H1 (cell line): ENCODE results near the gene HSPBAP1. TPM values are rescaled to one million over a fixed set of nuclear protein-coding genes. Genes with fewer than 3 reads are reported as not detected.

Source experiments
- CTCF ChIA-PET: fragments of 300-600 bp; sonication (Branson Sonifier 250); formaldehyde crosslinking; loops from one replicate; lab custom pipeline; 2021; ENCODE audit not compliant: partially characterized antibody; lab: Charles Lee
- POLR2A ChIA-PET: fragments of 300-600 bp; sonication (Branson Sonifier 250); formaldehyde crosslinking; loops from one replicate; lab custom pipeline; 2021; ENCODE audit warnings: inconsistent platforms; ENCODE audit not compliant: partially characterized antibody; lab: Charles Lee
- DNase-seq, 2 experiments: peaks; one replicate each; pipeline versions ENCODE4 v3.0.0 to v3.0.0-alpha.2; 2010 to 2022; ENCODE audit warnings: low spot score in 2 of 2, low read depth in 1 of 2, mixed read lengths in 1 of 2
- FAIRE-seq: peaks from 2 replicates; lab custom pipeline; 2011; peaks lifted over from hg19 to GRCh38; lab: Jason Lieb, UNC
- H2AFZ ChIP-seq: 2 replicates; pipeline ENCODE4 v1.8.1; 2012; ENCODE audit warnings: low read length, inconsistent platforms
- H2AK5ac ChIP-seq: 2 replicates; pipeline ENCODE4 v1.6.1; 2013; ENCODE audit warnings: low read depth, low read length
- H2BK120ac ChIP-seq: replicated peaks from 2 replicates; pipeline ENCODE3; 2013; ENCODE audit warnings: low read depth, low read length, inconsistent platforms
- H2BK12ac ChIP-seq: 2 replicates; pipeline ENCODE4 v1.6.1; 2013; ENCODE audit warnings: low read depth, low read length
- H2BK15ac ChIP-seq: 2 replicates; pipeline ENCODE4 v1.6.1; 2013; ENCODE audit warnings: low read length
- H2BK20ac ChIP-seq: 2 replicates; pipeline ENCODE4 v1.6.1; 2013; ENCODE audit warnings: low read length
- H2BK5ac ChIP-seq: 2 replicates; pipeline ENCODE4 v1.6.1; 2013; ENCODE audit warnings: low read depth, low read length
- H3K14ac ChIP-seq: 2 replicates; pipeline ENCODE4 v1.6.1; 2013; ENCODE audit warnings: inconsistent platforms; ENCODE audit not compliant: insufficient read length
- H3K18ac ChIP-seq: 2 replicates; pipeline ENCODE4 v1.6.1; 2013; ENCODE audit warnings: low read length; ENCODE audit errors: extremely low read depth
- H3K23ac ChIP-seq: 2 replicates; pipeline ENCODE4 v1.6.1; 2013; ENCODE audit warnings: inconsistent platforms; ENCODE audit not compliant: insufficient read length
- H3K23me2 ChIP-seq: 2 replicates; pipeline ENCODE4 v1.6.1; 2013; ENCODE audit warnings: low read depth, low read length
- H3K27ac ChIP-seq: 2 replicates; pipeline ENCODE4 v1.6.1; 2011; ENCODE audit warnings: low read depth, low read length, inconsistent platforms
- H3K27me3 ChIP-seq, 4 experiments: replicated peaks in 1 of 4; 1 replicate in 1 of 4; 2 replicates in 3 of 4; pipeline versions ENCODE4 v1.6.1 to v1.8.1; 2011 to 2013; ENCODE audit warnings: low read length in 3 of 4, mild to moderate bottlenecking in 3 of 4, inconsistent platforms in 2 of 4, mixed read lengths in 2 of 4, moderate library complexity in 1 of 4; ENCODE audit not compliant: control insufficient read depth in 3 of 4, insufficient read depth in 3 of 4; ENCODE audit errors: extremely low read depth in 1 of 4
- H3K36me3 ChIP-seq, 4 experiments: 2 replicates each; pipeline versions ENCODE4 v1.6.1 to v1.8.1; 2011 to 2013; ENCODE audit warnings: mild to moderate bottlenecking in 4 of 4, low read length in 3 of 4, moderate library complexity in 2 of 4, control low read depth in 1 of 4, inconsistent platforms in 1 of 4; ENCODE audit not compliant: insufficient read depth in 4 of 4, control insufficient read depth in 2 of 4
- H3K4ac ChIP-seq: replicated peaks from 2 replicates; pipeline ENCODE3; 2013; ENCODE audit warnings: low read length, low read depth, mixed read lengths, inconsistent platforms; ENCODE audit not compliant: insufficient read length
- H3K4me1 ChIP-seq, 4 experiments: replicated peaks in 1 of 4; 1 replicate in 1 of 4; 2 replicates in 3 of 4; pipeline versions ENCODE4 v1.6.1 to v1.8.1; 2011 to 2013; ENCODE audit warnings: low read length in 3 of 4, inconsistent platforms in 2 of 4, mixed read lengths in 1 of 4; ENCODE audit not compliant: insufficient read depth in 4 of 4, control insufficient read depth in 3 of 4
- H3K4me2 ChIP-seq, 2 experiments: 2 replicates each; pipeline versions ENCODE4 v1.6.1 to v1.8.1; 2011 to 2013; ENCODE audit warnings: low read depth in 2 of 2, low read length in 2 of 2, control low read depth in 1 of 2, inconsistent platforms in 1 of 2, mild to moderate bottlenecking in 1 of 2; ENCODE audit not compliant: insufficient read depth in 1 of 2
- H3K4me3 ChIP-seq, 4 experiments: fragments of 200-600, 300-600 bp in 1 of 4; sonication (generic), shearing (Covaris generic), sonication (Bioruptor Twin) in 1 of 4; 2 replicates each; pipeline versions ENCODE4 v1.5.1 to v1.8.1; 2011 to 2016; ENCODE audit warnings: low read length in 4 of 4, low read depth in 3 of 4, control low read depth in 2 of 4, inconsistent platforms in 2 of 4, mild to moderate bottlenecking in 2 of 4, mixed read lengths in 1 of 4, moderate library complexity in 1 of 4; ENCODE audit not compliant: insufficient read depth in 2 of 4; ENCODE audit errors: extremely low read depth in 1 of 4
- H3K56ac ChIP-seq: replicated peaks from 2 replicates; pipeline ENCODE3; 2013; ENCODE audit warnings: low read depth, mild to moderate bottlenecking, mixed read lengths, low read length, inconsistent platforms; ENCODE audit not compliant: insufficient read length
- H3K79me1 ChIP-seq: 2 replicates; pipeline ENCODE4 v1.6.1; 2013; ENCODE audit warnings: low read depth, low read length, control low read depth
- H3K79me2 ChIP-seq, 2 experiments: 2 replicates each; pipeline versions ENCODE4 v1.6.1 to v1.8.1; 2012 to 2013; ENCODE audit warnings: low read length in 2 of 2, mild to moderate bottlenecking in 2 of 2, inconsistent platforms in 1 of 2; ENCODE audit not compliant: insufficient read depth in 2 of 2, control insufficient read depth in 1 of 2
- H3K9ac ChIP-seq, 4 experiments: replicated peaks in 1 of 4; 1 replicate in 1 of 4; 2 replicates in 3 of 4; pipeline versions ENCODE4 v1.6.1 to v1.8.1; 2011 to 2013; ENCODE audit warnings: low read depth in 3 of 4, low read length in 3 of 4, control low read depth in 2 of 4, mild to moderate bottlenecking in 2 of 4, moderate library complexity in 2 of 4, inconsistent platforms in 1 of 4; ENCODE audit errors: extremely low read depth in 1 of 4
- H3K9me3 ChIP-seq, 2 experiments: 2 replicates each; pipeline versions ENCODE4 v1.6.1 to v1.8.1; 2012 to 2013; ENCODE audit warnings: mild to moderate bottlenecking in 2 of 2, moderate library complexity in 2 of 2, control low read depth in 1 of 2, inconsistent platforms in 1 of 2, low read depth in 1 of 2, low read length in 1 of 2, mixed read lengths in 1 of 2; ENCODE audit not compliant: insufficient read depth in 2 of 2
- H4K20me1 ChIP-seq, 2 experiments: replicated peaks in 1 of 2; 2 replicates each; pipeline versions ENCODE3 to v1.8.1; 2011 to 2013; ENCODE audit warnings: inconsistent platforms in 2 of 2, low read length in 2 of 2, mild to moderate bottlenecking in 1 of 2; ENCODE audit not compliant: insufficient read depth in 2 of 2, control insufficient read depth in 1 of 2
- H4K5ac ChIP-seq: 2 replicates; pipeline ENCODE4 v1.6.1; 2013; ENCODE audit warnings: low read length, low read depth, mixed read lengths, inconsistent platforms; ENCODE audit not compliant: insufficient read length
- H4K8ac ChIP-seq: 2 replicates; pipeline ENCODE4 v1.8.0; 2013; ENCODE audit warnings: mild to moderate bottlenecking, moderate library complexity, low read length, inconsistent platforms; ENCODE audit not compliant: insufficient read depth; ENCODE audit errors: extremely low read depth
- H4K91ac ChIP-seq: replicated peaks from 2 replicates; pipeline ENCODE3; 2013; ENCODE audit warnings: low read length, mixed read lengths, inconsistent platforms; ENCODE audit not compliant: insufficient read length
- BCL11A ChIP-seq, 2 experiments: IDR thresholded peaks; one replicate each; pipeline ENCODE4 v1.6.1; 2011; ENCODE audit warnings: low read depth in 2 of 2, low read length in 2 of 2, mild to moderate bottlenecking in 2 of 2
- CHD2 ChIP-seq: IDR thresholded peaks from 2 replicates; pipeline ENCODE4 v1.6.1; 2012; ENCODE audit warnings: low read length, improper control_type of control experiment
- CREB1 ChIP-seq: IDR thresholded peaks from 2 replicates; pipeline ENCODE4 v1.6.1; 2012; ENCODE audit warnings: inconsistent platforms
- HDAC6 ChIP-seq: IDR thresholded peaks from one replicate; pipeline ENCODE4 v1.7.1; 2012; ENCODE audit warnings: low read depth, mild to moderate bottlenecking, inconsistent platforms, low read length, moderate library complexity
- KDM4A ChIP-seq: IDR thresholded peaks from one replicate; pipeline ENCODE4 v1.7.1; 2012; ENCODE audit warnings: low read depth, mild to moderate bottlenecking, moderate library complexity, low read length, inconsistent platforms; ENCODE audit not compliant: severe bottlenecking
- NANOG ChIP-seq: IDR thresholded peaks from 2 replicates; pipeline ENCODE4 v1.6.1; 2011; ENCODE audit warnings: low read length, low read depth, mild to moderate bottlenecking, inconsistent platforms; ENCODE audit not compliant: insufficient read depth, poor library complexity, severe bottlenecking
- PHF8 ChIP-seq: fragments of 200-600 bp; sonication (generic); conservative IDR thresholded peaks from 2 replicates; pipeline ENCODE4 v1.7.1; 2012; ENCODE audit warnings: low read depth, mild to moderate bottlenecking, inconsistent platforms, low read length, moderate library complexity
- POU5F1 ChIP-seq: IDR thresholded peaks from 2 replicates; pipeline ENCODE4 v1.6.1; 2011; ENCODE audit warnings: low read depth, mild to moderate bottlenecking, low read length, moderate library complexity
- RNF2 ChIP-seq: fragments of 200-900, 300-1000 bp; sonication (generic); IDR thresholded peaks from 2 replicates; pipeline ENCODE4 v1.7.1; 2016; ENCODE audit warnings: borderline replicate concordance, low read depth, mild to moderate bottlenecking, antibody characterized with exemption, low read length; ENCODE audit not compliant: poor library complexity, severe bottlenecking; ENCODE audit errors: missing control alignments
- SP1 ChIP-seq: IDR thresholded peaks from 2 replicates; pipeline ENCODE4 v1.6.1; 2011; ENCODE audit warnings: low read depth, low read length
- SP2 ChIP-seq: IDR thresholded peaks from 2 replicates; pipeline ENCODE4 v1.6.1; 2012; ENCODE audit warnings: mild to moderate bottlenecking, low read length, inconsistent platforms
- TBP ChIP-seq: IDR thresholded peaks from 2 replicates; pipeline ENCODE4 v1.6.1; 2011; ENCODE audit warnings: low read depth, low read length, improper control_type of control experiment
- TCF12 ChIP-seq: IDR thresholded peaks from 2 replicates; pipeline ENCODE4 v1.6.1; 2011; ENCODE audit warnings: low read depth, mild to moderate bottlenecking, low read length
- TEAD4 ChIP-seq: IDR thresholded peaks from 2 replicates; pipeline ENCODE4 v1.6.1; 2012; ENCODE audit warnings: low read depth, low read length, inconsistent platforms, mixed read lengths
- WGBS, 2 experiments: shearing (Covaris generic) in 1 of 2; methylation state at CpG; one replicate each; pipeline versions ENCODE4 v1.1.6 to v1.1.7; 2013 to 2015; ENCODE audit warnings: low lambda C conversion rate in 2 of 2, mixed read lengths in 2 of 2, inconsistent platforms in 1 of 2, low coverage in 1 of 2, missing lambda C conversion rate in 1 of 2; ENCODE audit not compliant: insufficient replicate concordance in 2 of 2, insufficient coverage in 1 of 2, insufficient read length in 1 of 2; ENCODE audit errors: extremely low coverage in 1 of 2, missing lambda C conversion rate in 1 of 2; 5-methylcytosine and 5-hydroxymethylcytosine counted together
- polyA plus RNA-seq, 7 experiments: library from polyadenylated mRNA; depleted of rRNA in 3 of 7; stranded (reverse) in 5 of 7; unstranded in 2 of 7; fragments of >200 nt in 5 of 7; fragments of 200-250 nt in 2 of 7; gene quantifications; 1 replicate in 5 of 7; 2 replicates in 1 of 7; 4 replicates in 1 of 7; pipeline versions ENCODE4 v1.2.1 to v1.2.3, GENCODE V29; 2011 to 2013; ENCODE audit warnings: missing spikeins in 2 of 7, mixed read lengths in 2 of 7
- total RNA-seq: library from RNA; stranded (reverse); fragmentation: NEBNext Ultra II Directional; extraction: Animal tissue kit (Norgen Biotek cat#: 25700); gene quantifications from 2 replicates; pipeline ENCODE4 v1.2.1, GENCODE V29; 2021

Gene HSPBAP1
- total and polyA plus RNA-seq, 2 of the 8 experiments (the other 6 are each of a cell fraction or from before 2014, with no cell fraction given): 7.5 to 8.3 TPM

DNA sequence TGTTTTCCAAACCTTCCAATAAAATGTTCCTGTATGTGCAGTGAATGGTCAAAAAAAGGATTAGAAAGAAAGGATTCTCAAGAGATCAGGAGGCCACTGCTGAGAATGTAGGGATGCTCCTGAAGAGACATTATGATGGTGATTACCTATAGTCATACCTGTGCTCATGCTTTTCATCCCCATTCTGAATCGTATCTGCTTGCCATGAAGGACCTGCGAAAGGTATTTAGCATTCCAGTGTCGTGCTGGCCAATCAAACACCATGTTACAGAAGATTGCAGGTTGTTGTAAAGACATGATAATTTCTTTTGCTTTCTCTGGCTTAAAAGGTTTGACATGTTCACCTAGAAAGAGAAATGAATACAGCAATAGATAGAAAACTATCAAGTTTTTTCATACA lies 16.1 kb downstream of the HSPBAP1 start:
- WGBS, 2 experiments: 28% methylated on average over 3 of the region's 3 CpGs; no CpG with 5 or more reads in 1 of the 2 experiments
- ChIA-PET POLR2A (no interaction called here), CTCF (interaction anchor here (1.0 kb wide), 1 partner anchor 135 kb away, joined by 3 read pairs; no protein-coding TSS in a partner anchor)
- H2AFZ ChIP-seq: no peak overlapping the region
- peaks cover 0 to 6% (median 0%) of the 10 kb centered on the region in 4 experiments; a peak in 3 of 8 replicates for H3K36me3 ChIP-seq
- H3K23me2 ChIP-seq: no peaks in the 10 kb centered on the region; the same call in 1 of the 2 replicates
- DNase-seq (no peak), FAIRE-seq (peak; percentile 78)
- no peak overlapping the region for H3K18ac ChIP-seq
- H2BK20ac ChIP-seq: no peak overlapping the region
- H2BK120ac ChIP-seq: no peak overlapping the region
- H3K14ac ChIP-seq: no peak overlapping the region
- peak overlapping the region in 1 of 2 experiments; percentile 50; a peak in 1 of 4 replicates for H3K4me2 ChIP-seq
- H3K9me3 ChIP-seq: peaks cover 0 to 5% of the 10 kb centered on the region in 2 experiments; a peak in 2 of 4 replicates
- H3K56ac ChIP-seq: no peak overlapping the region
- no peaks in the 10 kb centered on the region for H3K27me3 ChIP-seq
- H4K8ac ChIP-seq: no peak overlapping the region
- H3K4me3 ChIP-seq: peak overlapping the region in 1 of 4 experiments; percentile 34; a peak in 1 of 8 replicates
- no peak overlapping the region for H3K27ac ChIP-seq
- no peak overlapping the region for H3K4ac ChIP-seq
- no peaks in the 10 kb centered on the region for H3K79me1 ChIP-seq
- no peak overlapping the region for H4K91ac ChIP-seq
- no peaks in the 10 kb centered on the region for H4K20me1 ChIP-seq
- no peak overlapping the region for H3K23ac ChIP-seq
- no peak overlapping the region for H2AK5ac ChIP-seq
- H3K79me2 ChIP-seq: no peaks in the 10 kb centered on the region
- H2BK5ac ChIP-seq: no peak overlapping the region
- H2BK15ac ChIP-seq: no peak overlapping the region
- H4K5ac ChIP-seq: no peak overlapping the region
- H3K4me1 ChIP-seq: peaks cover 0 to 4% (median under 1%) of the 10 kb centered on the region in 4 experiments; a peak in 2 of 7 replicates
- no peak overlapping the region for H3K9ac ChIP-seq
- no peak overlapping the region for H2BK12ac ChIP-seq
- TF ChIP-seq CREB1 (no peak), RNF2 (no peak), HDAC6 (no peak), PHF8 (no peak), TCF12 (no peak), TEAD4 (peak; percentile 79), NANOG (no peak), TBP (no peak), BCL11A (IDR thresholded peaks at IDR 0.05; ENCODE audit: low read depth in 2 of 2, low read length in 2 of 2) (no peak), KDM4A (no peak), POU5F1 (no peak; the same call in 1 of the 2 replicates), CHD2 (no peak), SP1 (peak; percentile 41; the same call in 1 of the 2 replicates), SP2 (no peak)
